ENCODE data around the gene MSGN1. TPM values are rescaled to one million over a fixed set of nuclear protein-coding genes. Genes with fewer than 3 reads are reported as not detected.
"Not testable (repeated sequence)": the region's sequence is repeated elsewhere in the genome, so short reads cannot be mapped to it uniquely, and the experiment has no call there.

The MSGN1 gene
- total RNA-seq, 1 experiment from 2014 or later = not detected

DNA sequence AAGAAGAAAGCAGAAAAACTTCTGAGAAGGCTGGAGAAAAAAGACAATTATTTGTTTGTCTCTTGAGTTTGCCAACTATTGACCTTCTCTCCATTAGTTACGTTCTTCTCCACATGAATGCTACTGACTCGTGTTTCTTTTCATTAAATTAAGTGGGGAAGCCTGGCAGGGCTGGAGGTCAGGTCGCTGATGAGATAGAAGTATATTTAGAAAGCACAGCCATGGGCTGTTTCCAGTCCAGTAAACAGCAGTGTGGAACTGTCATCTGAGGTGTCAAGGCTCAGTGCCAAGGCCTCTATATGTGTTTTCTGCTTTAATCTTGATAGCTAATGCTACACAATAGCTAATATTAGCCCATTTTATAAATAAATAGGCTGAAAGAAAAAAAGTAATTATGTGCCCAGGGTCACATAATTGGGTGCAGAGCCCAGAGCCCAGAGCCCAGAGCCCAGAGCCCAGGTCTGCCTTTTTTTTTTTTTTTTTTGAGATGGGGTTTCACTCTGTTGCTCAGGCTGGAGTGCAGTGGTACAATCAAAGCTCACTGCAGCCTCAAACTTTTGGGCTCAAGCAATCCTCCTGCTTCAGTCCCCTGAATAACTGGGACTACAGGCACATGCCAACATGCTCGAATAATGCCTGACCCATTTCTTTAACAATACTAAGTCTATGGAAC lies 6.3 kb downstream of the MSGN1 start:
- Histone ChIP-seq H3K4me1 (ENCODE audit: insufficient read depth, low read length, poor library complexity, severe bottlenecking) (peaks cover 6% of the 10 kb centered on the region), H3K36me3 (ENCODE audit: insufficient read depth, low read length, poor library complexity, severe bottlenecking) (no peaks in the 10 kb centered on the region), H3K27ac (ENCODE audit: low read depth, low read length, poor library complexity, severe bottlenecking) (no peak overlapping the region), H3K27me3 (replicated peaks; ENCODE audit: insufficient read depth, low read depth, low read length, poor library complexity) (no peaks in the 10 kb centered on the region), H3K4me3 (ENCODE audit: low read depth, low read length, poor library complexity, severe bottlenecking) (no peak overlapping the region), H3K9me3 (ENCODE audit: low read depth, low read length, poor library complexity, severe bottlenecking) (no peaks in the 10 kb centered on the region)
- TF ChIP-seq EZH2 (IDR thresholded peaks at IDR 0.05; ENCODE audit: borderline replicate concordance, low read depth, low read length, poor library complexity, severe bottlenecking) = no peak
- BruUV-seq (replicated peaks) = no TSS peak
- intact Hi-C loops (cut with micrococcal nuclease; ENCODE audit: unreplicated experiment) = no loop called here
- CTCF ChIA-PET = interaction anchor here (0.6 kb wide), 1 partner anchor 149 kb away, joined by 3 read pairs; no protein-coding TSS in a partner anchor
- POLR2A ChIA-PET (ENCODE audit: low non-redundant PET) = no interaction called here
- no peak for DNase-seq (ENCODE audit: low spot score)

- H3K27ac ChIP-seq (ENCODE audit: low read depth, low read length, poor library complexity, severe bottlenecking); H3K27me3 ChIP-seq (replicated peaks; ENCODE audit: insufficient read depth, low read depth, low read length, poor library complexity); H3K36me3 ChIP-seq (ENCODE audit: insufficient read depth, low read length, poor library complexity, severe bottlenecking); POLR2A ChIA-PET (ENCODE audit: low non-redundant PET); H3K4me1 ChIP-seq (ENCODE audit: insufficient read depth, low read length, poor library complexity, severe bottlenecking); intact Hi-C loops (cut with micrococcal nuclease; ENCODE audit: unreplicated experiment); H3K9me3 ChIP-seq (ENCODE audit: low read depth, low read length, poor library complexity, severe bottlenecking); CTCF ChIA-PET; DNase-seq (ENCODE audit: low spot score); BruUV-seq (replicated peaks); H3K4me3 ChIP-seq (ENCODE audit: low read depth, low read length, poor library complexity, severe bottlenecking): not testable (repeated sequence)
These were observed 7.4 kb downstream of the MSGN1 start for GRCh38 chr2:17823646-17824045.

DNA sequence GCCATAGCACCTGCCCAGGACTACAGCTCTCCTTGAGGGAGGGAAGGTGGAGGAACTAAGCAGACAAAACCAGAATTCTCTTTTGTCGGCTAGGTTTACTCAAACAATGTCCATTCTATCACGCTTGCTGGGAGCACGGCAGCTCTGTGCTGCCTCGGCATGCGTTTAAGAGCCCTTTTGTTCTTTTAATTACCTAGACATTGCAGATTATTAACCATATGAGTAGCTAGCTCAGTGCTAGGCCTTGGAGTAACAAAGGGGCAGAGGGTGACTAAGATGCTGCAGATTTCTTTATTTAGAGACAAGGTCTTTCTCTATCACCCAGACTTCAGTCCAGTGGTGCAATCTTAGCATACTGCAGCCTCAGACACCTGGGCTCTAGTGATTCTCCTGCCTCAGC lies 11.1 kb downstream of the MSGN1 start:
- H3K27ac ChIP-seq (ENCODE audit: low read depth, low read length, poor library complexity, severe bottlenecking) = no peak overlapping the region
- DNase-seq (ENCODE audit: low spot score) = no peak
- H3K4me3 ChIP-seq (ENCODE audit: low read depth, low read length, poor library complexity, severe bottlenecking) = no peak overlapping the region
- intact Hi-C loops (cut with micrococcal nuclease; ENCODE audit: unreplicated experiment) = no loop called here
- TF ChIP-seq EZH2 (IDR thresholded peaks at IDR 0.05; ENCODE audit: borderline replicate concordance, low read depth, low read length, poor library complexity, severe bottlenecking) = no peak
- TF ChIP-seq, protein P1, sequence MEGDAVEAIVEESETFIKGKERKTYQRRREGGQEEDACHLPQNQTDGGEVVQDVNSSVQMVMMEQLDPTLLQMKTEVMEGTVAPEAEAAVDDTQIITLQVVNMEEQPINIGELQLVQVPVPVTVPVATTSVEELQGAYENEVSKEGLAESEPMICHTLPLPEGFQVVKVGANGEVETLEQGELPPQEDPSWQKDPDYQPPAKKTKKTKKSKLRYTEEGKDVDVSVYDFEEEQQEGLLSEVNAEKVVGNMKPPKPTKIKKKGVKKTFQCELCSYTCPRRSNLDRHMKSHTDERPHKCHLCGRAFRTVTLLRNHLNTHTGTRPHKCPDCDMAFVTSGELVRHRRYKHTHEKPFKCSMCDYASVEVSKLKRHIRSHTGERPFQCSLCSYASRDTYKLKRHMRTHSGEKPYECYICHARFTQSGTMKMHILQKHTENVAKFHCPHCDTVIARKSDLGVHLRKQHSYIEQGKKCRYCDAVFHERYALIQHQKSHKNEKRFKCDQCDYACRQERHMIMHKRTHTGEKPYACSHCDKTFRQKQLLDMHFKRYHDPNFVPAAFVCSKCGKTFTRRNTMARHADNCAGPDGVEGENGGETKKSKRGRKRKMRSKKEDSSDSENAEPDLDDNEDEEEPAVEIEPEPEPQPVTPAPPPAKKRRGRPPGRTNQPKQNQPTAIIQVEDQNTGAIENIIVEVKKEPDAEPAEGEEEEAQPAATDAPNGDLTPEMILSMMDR (conservative IDR thresholded peaks at IDR 0.05; ENCODE audit: low read depth, low read length) = no peak
- peaks cover under 1% of the 10 kb centered on the region for H3K4me1 ChIP-seq (ENCODE audit: insufficient read depth, low read length, poor library complexity, severe bottlenecking)
- no peaks in the 10 kb centered on the region for H3K36me3 ChIP-seq (ENCODE audit: insufficient read depth, low read length, poor library complexity, severe bottlenecking)
- no TSS peak for BruUV-seq (replicated peaks)
- ChIA-PET POLR2A (ENCODE audit: low non-redundant PET) (no interaction called here), CTCF (interaction anchor here (0.5 kb wide), 1 partner anchor 74 kb away, joined by 3 read pairs; no protein-coding TSS in a partner anchor)
- H3K9me3 ChIP-seq (ENCODE audit: low read depth, low read length, poor library complexity, severe bottlenecking) = no peaks in the 10 kb centered on the region
- H3K27me3 ChIP-seq (replicated peaks; ENCODE audit: insufficient read depth, low read depth, low read length, poor library complexity) = no peaks in the 10 kb centered on the region

DNA sequence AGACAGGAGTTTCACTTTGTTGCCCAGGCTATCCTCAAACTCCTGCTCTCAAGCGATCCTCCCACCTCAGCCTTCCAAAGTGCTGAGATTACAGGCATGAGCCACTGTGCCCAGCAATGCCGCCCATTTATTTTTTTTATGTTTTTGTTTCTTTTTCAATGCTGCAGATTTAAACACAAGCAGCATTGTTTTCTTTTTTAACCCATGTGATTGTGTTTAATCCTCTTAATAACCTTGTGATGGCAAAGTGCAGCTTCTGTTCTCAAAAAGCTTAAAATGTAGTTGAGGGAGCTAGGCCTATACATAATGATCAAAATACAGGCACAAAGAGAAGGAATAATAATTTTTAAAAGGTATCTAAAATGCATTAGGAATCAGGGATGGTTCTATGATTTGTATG lies 11.5 kb downstream of the MSGN1 start:
- Histone ChIP-seq H3K36me3 (ENCODE audit: insufficient read depth, low read length, poor library complexity, severe bottlenecking) (no peaks in the 10 kb centered on the region), H3K4me3 (ENCODE audit: low read depth, low read length, poor library complexity, severe bottlenecking) (no peak overlapping the region), H3K27ac (ENCODE audit: low read depth, low read length, poor library complexity, severe bottlenecking) (no peak overlapping the region), H3K4me1 (ENCODE audit: insufficient read depth, low read length, poor library complexity, severe bottlenecking) (no peaks in the 10 kb centered on the region), H3K27me3 (replicated peaks; ENCODE audit: insufficient read depth, low read depth, low read length, poor library complexity) (no peaks in the 10 kb centered on the region), H3K9me3 (ENCODE audit: low read depth, low read length, poor library complexity, severe bottlenecking) (no peaks in the 10 kb centered on the region)
- no TSS peak for BruUV-seq (replicated peaks)
- intact Hi-C loops (cut with micrococcal nuclease; ENCODE audit: unreplicated experiment) = no loop called here
- CTCF ChIA-PET = interaction anchor here (0.5 kb wide), 1 partner anchor 75 kb away, joined by 3 read pairs; no protein-coding TSS in a partner anchor
- POLR2A ChIA-PET (ENCODE audit: low non-redundant PET) = no interaction called here
- TF ChIP-seq, protein P1 (conservative IDR thresholded peaks at IDR 0.05; ENCODE audit: low read depth, low read length) = no peak
- no peak for TF ChIP-seq EZH2 (IDR thresholded peaks at IDR 0.05; ENCODE audit: borderline replicate concordance, low read depth, low read length, poor library complexity, severe bottlenecking)
- no peak for DNase-seq (ENCODE audit: low spot score)

Measured in A673 (cell line).